GM12801 (cell line): ENCODE measurements around the gene FOXL3.

ENCODE experiments used
- CTCF ChIP-seq: IDR thresholded peaks from one replicate; pipeline ENCODE4 v1.5.1; 2011; ENCODE audit warnings: control low read depth; ENCODE audit not compliant: insufficient read length; ENCODE audit errors: extremely low read depth

Gene FOXL3

GRCh38 chr7:292826-293225 is 2.9 kb downstream of the FOXL3 start:
- no peak for TF ChIP-seq CTCF

- no peak for TF ChIP-seq CTCF
These were observed 3.9 kb downstream of the FOXL3 start for GRCh38 chr7:293681-294439.

- TF ChIP-seq CTCF, result no peak
These were observed 4.6 kb downstream of the FOXL3 start for GRCh38 chr7:294440-295154.

GRCh38 chr7:295155-296154 is 5.5 kb downstream of the FOXL3 start:
- TF ChIP-seq CTCF, result no peak

GRCh38 chr7:296373-296945 is 6.5 kb downstream of the FOXL3 start:
- TF ChIP-seq CTCF, result no peak

GRCh38 chr7:297611-298374 is 7.8 kb downstream of the FOXL3 start:
- no peak for TF ChIP-seq CTCF
